ENCODE measurements around the gene MSRB1. TPM values are rescaled to one million over a fixed set of nuclear protein-coding genes. Genes with fewer than 3 reads are reported as not detected.

The MSRB1 gene
- 8.3 TPM for total RNA-seq
- 10 to 100 TPM; 25.0 to 50.9 (median 32.8) TPM for polyA plus RNA-seq

- Histone ChIP-seq H3K27me3 (ENCODE audit: control insufficient read depth, insufficient read depth, low read length) (no peaks in the 10 kb centered on the region), H3K27ac (ENCODE audit: insufficient read depth, low read length, poor library complexity, severe bottlenecking) (peak within 1 kb of the TSS; percentile 72), H3K4me1 (ENCODE audit: control insufficient read depth, insufficient read depth, low read length, poor library complexity, severe bottlenecking) (peaks cover 23% of the 10 kb centered on the region), H3K4me3 (ENCODE audit: low read depth, low read length) (peak within 1 kb of the TSS; percentile 79), H3K9me3 (ENCODE audit: control insufficient read depth in 2 of 2, low read length in 2 of 2) (no peaks in the 10 kb centered on the region), H3K36me3 (ENCODE audit: control insufficient read depth, insufficient read depth, low read length) (peaks cover 8% of the 10 kb centered on the region)
- H3K9me3 Mint-ChIP-seq, result no peaks in the 10 kb centered on the region
- DNase-seq (peak; percentile 98 to 99 (median 99)), ATAC-seq (ENCODE audit: low read depth in 2 of 2) (peak; percentile 97)
- H3K27ac Mint-ChIP-seq, result peak within 1 kb of the TSS in 2 of 3 donors; percentile 71 to 85
- peaks cover 0 to 29% (median 9%) of the 10 kb centered on the region in 4 donors for H3K4me1 Mint-ChIP-seq
- H3K36me3 Mint-ChIP-seq, result no peaks in the 10 kb centered on the region
- peaks cover 5% of the 10 kb centered on the region for H3K27me3 Mint-ChIP-seq
- H3K4me3 Mint-ChIP-seq, result peak within 1 kb of the TSS; percentile 85 to 96 (median 88)
These were observed at the start of gene MSRB1 for GRCh38 chr16:1942810-1943726. Gene MSRB1 (minus strand): TSS chr16:1943199. CDS start chr16:1943156, 43 bp downstream.

GRCh38 chr16:1991948-1992703 is 49.1 kb upstream of the MSRB1 start:
- peaks cover 0 to 29% (median 10%) of the 10 kb centered on the region in 4 donors for H3K4me1 Mint-ChIP-seq

GRCh38 chr16:1991588-1991947 is 48.6 kb upstream of the MSRB1 start:
- Mint-ChIP-seq H3K4me1 (peaks cover 0 to 29% (median 12%) of the 10 kb centered on the region in 4 donors), H3K27me3 (peaks cover 21% of the 10 kb centered on the region), H3K27ac (peak overlapping the region; percentile 26 to 90 (median 74)), H3K9me3 (peaks cover 0 to 2% (median 0%) of the 10 kb centered on the region in 7 donors), H3K4me3 (peak overlapping the region; percentile 80 to 91 (median 83)), H3K36me3 (no peaks in the 10 kb centered on the region)
- ATAC-seq (ENCODE audit: low read depth in 2 of 2) (no peak), DNase-seq (peak in 1 of 3 donors; percentile 22)
- Histone ChIP-seq H3K36me3 (ENCODE audit: control insufficient read depth, insufficient read depth, low read length) (no peaks in the 10 kb centered on the region), H3K4me3 (ENCODE audit: low read depth, low read length) (peak overlapping the region; percentile 61), H3K9me3 (ENCODE audit: control insufficient read depth in 2 of 2, low read length in 2 of 2) (no peaks in the 10 kb centered on the region), H3K27me3 (ENCODE audit: control insufficient read depth, insufficient read depth, low read length) (peaks cover 6% of the 10 kb centered on the region), H3K27ac (ENCODE audit: insufficient read depth, low read length, poor library complexity, severe bottlenecking) (peak overlapping the region; percentile 77), H3K4me1 (ENCODE audit: control insufficient read depth, insufficient read depth, low read length, poor library complexity, severe bottlenecking) (peaks cover 20% of the 10 kb centered on the region)

More at GRCh38 chr16:1991948-1992703, 49.1 kb upstream of the MSRB1 start:
- no peaks in the 10 kb centered on the region for H3K36me3 ChIP-seq (ENCODE audit: control insufficient read depth, insufficient read depth, low read length)
- peaks cover 20% of the 10 kb centered on the region for H3K4me1 ChIP-seq (ENCODE audit: control insufficient read depth, insufficient read depth, low read length, poor library complexity, severe bottlenecking)
- Mint-ChIP-seq H3K4me3 (peak overlapping the region; percentile 70 to 91 (median 82)), H3K27ac (peak overlapping the region; percentile 5 to 26 (median 25)), H3K9me3 (peaks cover 0 to 2% (median 0%) of the 10 kb centered on the region in 7 donors), H3K27me3 (peaks cover 17% of the 10 kb centered on the region), H3K36me3 (peaks cover under 1% of the 10 kb centered on the region)
- ATAC-seq (ENCODE audit: low read depth in 2 of 2) (peak; percentile 80 to 83), DNase-seq (peak; percentile 90 to 98 (median 92))
- H3K4me3 ChIP-seq (ENCODE audit: low read depth, low read length), result no peak overlapping the region
- peaks cover 6% of the 10 kb centered on the region for H3K27me3 ChIP-seq (ENCODE audit: control insufficient read depth, insufficient read depth, low read length)
- no peaks in the 10 kb centered on the region for H3K9me3 ChIP-seq (ENCODE audit: control insufficient read depth in 2 of 2, low read length in 2 of 2)
- peak overlapping the region; percentile 77 for H3K27ac ChIP-seq (ENCODE audit: insufficient read depth, low read length, poor library complexity, severe bottlenecking)

GRCh38 chr16:1991135-1991551 is 48.1 kb upstream of the MSRB1 start:
- Histone ChIP-seq H3K4me1 (ENCODE audit: control insufficient read depth, insufficient read depth, low read length, poor library complexity, severe bottlenecking) (peaks cover 20% of the 10 kb centered on the region), H3K4me3 (ENCODE audit: low read depth, low read length) (peak overlapping the region; percentile 61), H3K27ac (ENCODE audit: insufficient read depth, low read length, poor library complexity, severe bottlenecking) (peak overlapping the region; percentile 77), H3K27me3 (ENCODE audit: control insufficient read depth, insufficient read depth, low read length) (peaks cover 6% of the 10 kb centered on the region), H3K9me3 (ENCODE audit: control insufficient read depth in 2 of 2, low read length in 2 of 2) (no peaks in the 10 kb centered on the region), H3K36me3 (ENCODE audit: control insufficient read depth, insufficient read depth, low read length) (no peaks in the 10 kb centered on the region)
- H3K9me3 Mint-ChIP-seq, result peaks cover 0 to 2% (median 0%) of the 10 kb centered on the region in 7 donors
- peak in 1 of 2 donors; percentile 17 for ATAC-seq (ENCODE audit: low read depth in 2 of 2)
- peak overlapping the region; percentile 80 to 91 (median 83) for H3K4me3 Mint-ChIP-seq
- H3K27me3 Mint-ChIP-seq, result peaks cover 22% of the 10 kb centered on the region
- no peaks in the 10 kb centered on the region for H3K36me3 Mint-ChIP-seq
- H3K27ac Mint-ChIP-seq, result peak overlapping the region; percentile 26 to 90 (median 74)
- DNase-seq, result peak; percentile 35 to 56 (median 36)
- peaks cover 0 to 29% (median 13%) of the 10 kb centered on the region in 4 donors for H3K4me1 Mint-ChIP-seq

- H3K27ac ChIP-seq (ENCODE audit: insufficient read depth, low read length, poor library complexity, severe bottlenecking), result no peak overlapping the region
- H3K9me3 Mint-ChIP-seq, result peaks cover 0 to 2% (median 0%) of the 10 kb centered on the region in 7 donors
These were observed 47.5 kb upstream of the MSRB1 start for GRCh38 chr16:1990351-1991134.

GRCh38 chr16:1990101-1990350 is 47.0 kb upstream of the MSRB1 start:
- no peaks in the 10 kb centered on the region for H3K9me3 ChIP-seq (ENCODE audit: control insufficient read depth in 2 of 2, low read length in 2 of 2)
- peaks cover 6% of the 10 kb centered on the region for H3K27me3 ChIP-seq (ENCODE audit: control insufficient read depth, insufficient read depth, low read length)
- Mint-ChIP-seq H3K27ac (no peak overlapping the region), H3K4me1 (peaks cover 0 to 29% (median 13%) of the 10 kb centered on the region in 4 donors), H3K9me3 (peaks cover 0 to 2% (median 0%) of the 10 kb centered on the region in 7 donors), H3K27me3 (peaks cover 22% of the 10 kb centered on the region), H3K36me3 (no peaks in the 10 kb centered on the region), H3K4me3 (no peak overlapping the region)
- H3K4me3 ChIP-seq (ENCODE audit: low read depth, low read length), result no peak overlapping the region
- no peak for DNase-seq
- ATAC-seq (ENCODE audit: low read depth in 2 of 2), result no peak
- peaks cover 24% of the 10 kb centered on the region for H3K4me1 ChIP-seq (ENCODE audit: control insufficient read depth, insufficient read depth, low read length, poor library complexity, severe bottlenecking)
- H3K27ac ChIP-seq (ENCODE audit: insufficient read depth, low read length, poor library complexity, severe bottlenecking), result no peak overlapping the region
- H3K36me3 ChIP-seq (ENCODE audit: control insufficient read depth, insufficient read depth, low read length), result no peaks in the 10 kb centered on the region

More at GRCh38 chr16:1990351-1991134, 47.5 kb upstream of the MSRB1 start:
- Histone ChIP-seq H3K9me3 (ENCODE audit: control insufficient read depth in 2 of 2, low read length in 2 of 2) (no peaks in the 10 kb centered on the region), H3K27me3 (ENCODE audit: control insufficient read depth, insufficient read depth, low read length) (peaks cover 6% of the 10 kb centered on the region), H3K4me3 (ENCODE audit: low read depth, low read length) (peak overlapping the region; percentile 48), H3K36me3 (ENCODE audit: control insufficient read depth, insufficient read depth, low read length) (no peaks in the 10 kb centered on the region), H3K4me1 (ENCODE audit: control insufficient read depth, insufficient read depth, low read length, poor library complexity, severe bottlenecking) (peaks cover 20% of the 10 kb centered on the region)
- DNase-seq (peak in 1 of 3 donors; percentile 39), ATAC-seq (ENCODE audit: low read depth in 2 of 2) (no peak)
- peak overlapping the region; percentile 80 to 91 (median 83) for H3K4me3 Mint-ChIP-seq
- H3K36me3 Mint-ChIP-seq, result no peaks in the 10 kb centered on the region
- peaks cover 0 to 29% (median 13%) of the 10 kb centered on the region in 4 donors for H3K4me1 Mint-ChIP-seq
- peak overlapping the region in 2 of 3 donors; percentile 14 to 90 for H3K27ac Mint-ChIP-seq
- peaks cover 22% of the 10 kb centered on the region for H3K27me3 Mint-ChIP-seq

All from CD4-positive, CD25-positive, alpha-beta regulatory T cell (primary cell).